NCI-H146 (cell line): Measurements from ENCODE around the gene SLC30A2.
A peak's percentile ranks its signal among the peaks of the same experiment; 100 is the strongest.

Source experiments
- DNase-seq: peaks from one replicate; lab custom pipeline; 2025; lab: John Stamatoyannopoulos, UW

Gene SLC30A2

GRCh38 chr1:26021647-26022403 is 24.1 kb downstream of the SLC30A2 start, which contains the start of gene EXTL1:
TSS of gene EXTL1 (plus strand) at chr1:26021775. CDS start at chr1:26022647, 872 bp downstream.
- no peak for DNase-seq

- DNase-seq: no peak
These were observed 24.8 kb downstream of the SLC30A2 start for GRCh38 chr1:26020941-26021646.

DNA sequence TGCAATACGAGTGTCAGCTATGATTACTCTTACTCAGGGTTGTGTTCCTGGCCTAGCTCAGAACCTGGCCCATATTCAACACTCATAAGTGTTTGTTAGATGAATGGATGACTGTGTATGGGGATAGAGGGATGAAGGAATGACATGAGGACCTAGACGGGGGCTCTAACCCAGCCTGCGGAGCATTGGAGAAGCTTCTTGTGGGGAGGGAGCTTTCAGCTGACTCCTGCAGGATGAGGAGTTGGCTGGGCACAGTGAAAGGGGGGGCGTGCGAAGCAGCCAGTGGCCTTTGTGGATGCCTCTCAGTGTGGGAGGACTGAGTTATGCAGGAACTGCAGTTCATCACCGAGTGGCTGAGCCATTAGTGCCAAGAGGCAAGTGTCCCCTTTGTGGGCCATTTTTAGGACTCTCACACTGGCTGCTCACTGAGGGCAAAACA is 25.6 kb downstream of the SLC30A2 start:
- DNase-seq: no peak

DNA sequence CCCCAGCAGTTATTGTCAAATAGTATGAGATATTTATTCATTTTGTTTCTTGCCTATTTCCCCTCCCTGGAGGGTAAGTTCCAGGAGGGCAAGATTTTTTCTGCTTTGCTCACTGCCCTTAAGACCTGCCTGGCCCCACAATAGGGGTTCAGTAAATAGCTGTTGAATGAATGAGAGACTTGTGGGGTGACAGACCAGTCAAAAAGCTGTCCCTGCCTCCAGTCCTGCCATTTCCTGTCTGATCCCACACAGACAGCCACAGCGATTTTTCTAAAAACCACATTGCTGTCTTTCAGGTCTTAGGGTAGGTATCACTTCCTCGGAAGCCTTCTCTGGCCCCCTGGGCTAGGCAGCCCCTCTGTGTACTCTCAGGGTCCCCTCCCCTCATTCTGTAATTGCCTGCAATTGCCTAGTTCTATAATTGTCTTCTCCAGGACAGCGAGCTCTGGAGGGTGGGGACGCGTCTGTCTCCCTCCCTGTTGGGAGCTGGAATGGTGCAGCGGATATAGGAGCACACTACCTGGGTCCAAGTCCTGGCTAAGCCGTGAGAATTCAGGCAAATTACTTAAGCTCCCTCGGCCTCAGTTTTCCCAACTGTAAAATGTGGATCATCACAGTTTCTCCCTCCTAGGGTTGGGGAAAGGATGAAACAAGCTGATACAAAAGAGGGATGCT is 26.1 kb downstream of the SLC30A2 start:
- no peak for DNase-seq

DNA sequence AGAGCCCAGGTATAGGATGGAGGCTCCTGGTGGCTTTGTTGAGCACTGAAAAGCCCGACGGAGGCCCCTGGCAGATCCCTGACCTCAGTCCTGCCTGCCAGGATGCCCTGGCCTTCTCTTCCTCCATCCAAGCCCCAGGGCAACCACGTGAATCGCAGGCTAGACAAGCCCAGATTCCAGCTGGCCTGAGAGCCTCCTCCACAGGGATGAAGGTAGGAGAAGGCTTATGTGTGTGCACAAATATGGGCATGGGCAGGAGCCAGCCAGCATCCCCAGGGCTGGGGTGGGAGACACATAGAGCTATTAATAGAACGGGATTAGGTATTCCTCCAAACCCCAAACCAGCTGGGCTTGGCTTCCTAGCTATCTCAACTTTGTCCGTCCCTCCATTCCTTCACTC is 28.3 kb downstream of the SLC30A2 start:
- no peak for DNase-seq

- DNase-seq: no peak
These were observed 28.9 kb downstream of the SLC30A2 start for GRCh38 chr1:26016953-26017545.

DNA sequence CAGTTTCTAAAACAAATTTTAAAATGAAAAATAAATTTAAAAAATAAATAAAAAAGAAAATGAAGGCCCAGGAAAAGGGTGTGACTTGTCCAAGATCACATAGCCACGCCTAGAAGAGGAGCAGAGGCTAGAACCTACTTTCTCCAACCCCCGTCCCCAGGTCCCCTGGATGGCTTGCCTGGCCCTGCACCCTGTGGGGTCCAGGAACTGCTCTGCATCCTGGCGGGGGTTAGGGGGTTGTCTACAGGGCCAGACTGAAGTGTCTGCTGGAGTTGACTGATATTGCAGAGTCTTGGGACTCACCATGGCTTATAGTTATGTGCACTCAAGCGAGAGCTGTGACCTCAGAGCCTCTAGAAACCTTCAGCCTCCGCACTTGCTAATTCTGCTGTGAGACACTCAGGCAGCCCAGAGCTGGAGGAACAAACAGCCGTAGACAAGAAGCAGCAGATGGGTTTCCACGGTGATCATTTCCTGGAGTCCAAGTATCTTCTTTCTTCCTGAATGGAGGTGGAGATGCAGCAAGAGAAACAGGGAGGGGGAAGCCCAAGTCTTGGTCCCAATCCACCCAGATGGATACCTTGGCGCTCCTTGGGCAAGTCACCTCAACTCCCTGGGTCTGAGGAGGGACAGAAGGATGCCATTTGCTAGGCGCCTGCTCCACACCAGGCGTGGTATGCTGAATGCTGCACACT is 29.5 kb downstream of the SLC30A2 start:
- no peak for DNase-seq

DNA sequence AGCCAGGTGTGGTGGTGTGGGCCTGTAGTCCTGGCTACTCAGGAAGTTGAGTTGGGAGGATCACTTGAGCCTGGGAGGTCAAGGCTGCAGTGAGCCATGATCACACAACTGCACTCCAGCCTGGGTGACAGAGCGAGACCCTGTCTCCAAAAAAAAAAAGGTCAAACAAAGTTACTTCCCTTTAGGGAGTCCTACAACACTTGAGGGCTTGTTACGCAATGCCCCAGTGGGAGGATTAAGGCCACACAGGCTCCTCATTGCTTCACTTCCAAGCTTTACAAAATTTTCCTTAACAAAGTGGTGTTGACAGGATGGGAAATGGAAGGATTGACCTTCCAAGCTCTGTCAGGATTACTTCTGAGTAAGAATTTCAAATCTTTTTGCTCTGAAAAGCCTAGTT is 30.6 kb downstream of the SLC30A2 start:
- DNase-seq: no peak

DNA sequence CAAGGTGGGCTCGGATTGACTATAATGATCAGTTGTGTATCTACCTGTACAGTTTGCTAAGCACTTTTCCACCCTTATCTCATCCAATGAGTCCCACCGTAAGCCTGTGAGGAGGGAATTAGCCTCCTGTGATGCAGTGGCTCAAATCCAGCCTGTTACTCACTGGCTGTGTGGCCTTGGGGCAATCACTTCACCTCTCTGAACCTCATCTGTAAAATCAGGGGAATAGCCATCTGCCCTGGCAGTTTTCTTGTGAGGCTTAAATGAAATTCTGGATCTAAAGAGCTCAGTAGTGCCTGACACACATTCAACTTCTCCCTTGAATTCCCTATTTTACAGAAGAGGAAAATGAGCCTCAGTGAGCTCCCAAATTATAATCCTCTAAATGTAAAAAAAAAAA is 31.7 kb downstream of the SLC30A2 start:
- DNase-seq: no peak

- no peak for DNase-seq
These were observed 33.1 kb downstream of the SLC30A2 start for GRCh38 chr1:26012864-26013263.

- no peak for DNase-seq
These were observed 35.1 kb downstream of the SLC30A2 start for GRCh38 chr1:26010825-26011224.

- peak; percentile 45 for DNase-seq
These were observed 36.0 kb downstream of the SLC30A2 start for GRCh38 chr1:26009796-26010447.

DNA sequence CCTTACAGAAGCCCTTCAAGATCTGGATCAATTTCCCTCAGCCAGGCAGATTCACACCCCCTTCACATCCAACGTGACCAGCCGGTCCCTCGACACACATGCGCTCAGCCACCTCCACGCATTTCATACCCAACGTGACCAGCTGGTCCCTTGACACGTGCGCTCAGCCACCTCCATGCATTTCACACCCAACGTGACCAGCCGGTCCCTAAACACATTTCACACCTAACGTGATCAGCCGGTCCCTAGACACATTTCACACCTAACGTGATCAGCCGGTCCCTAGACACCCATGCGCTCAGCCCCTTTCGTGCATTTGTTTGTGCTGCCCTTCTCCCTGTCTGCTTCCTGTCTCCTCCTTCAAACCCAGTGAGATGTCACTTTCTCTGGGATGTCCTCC is 39.2 kb downstream of the SLC30A2 start:
- no peak for DNase-seq

GRCh38 chr1:26005434-26006105 is 40.3 kb downstream of the SLC30A2 start:
- DNase-seq: no peak

DNA sequence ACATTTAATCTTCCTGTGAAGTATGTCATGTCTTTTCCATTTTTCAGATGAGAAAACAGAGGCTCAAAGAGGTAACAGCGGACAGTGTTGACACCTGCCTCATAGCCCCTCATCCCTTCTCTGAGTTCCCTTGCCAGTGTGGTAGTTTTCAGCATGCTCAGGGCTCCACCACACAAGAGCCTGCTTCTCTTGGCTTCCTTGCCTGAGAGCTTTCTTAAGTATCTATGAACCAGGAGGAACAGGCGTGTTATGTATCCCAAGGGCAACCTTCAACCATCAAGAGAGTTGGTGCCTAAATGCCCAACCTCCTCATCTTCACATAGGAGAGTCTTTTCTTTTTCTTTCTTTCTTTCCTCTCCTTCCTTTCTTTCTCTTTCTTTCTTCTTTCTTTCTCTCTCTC is 42.2 kb downstream of the SLC30A2 start:
- DNase-seq: no peak

DNA sequence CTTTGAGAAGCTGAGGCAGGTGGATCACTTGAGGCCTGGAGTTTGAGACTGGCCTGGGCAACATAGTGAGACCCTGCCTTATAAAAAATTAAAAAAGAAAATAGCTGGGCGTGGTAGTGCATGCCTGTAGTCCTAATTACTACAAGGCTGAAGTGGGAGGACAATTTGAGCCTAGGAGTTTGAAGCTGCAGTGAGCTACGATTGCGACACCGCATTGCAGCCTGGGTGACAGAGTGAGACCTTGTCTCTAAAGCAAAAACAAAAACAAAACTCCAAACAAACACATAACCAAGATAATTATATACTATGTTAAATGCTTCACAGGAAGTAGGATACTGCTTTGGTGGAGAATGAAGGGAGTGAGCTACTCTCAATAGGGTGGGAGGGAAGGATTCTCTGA is 42.7 kb downstream of the SLC30A2 start:
- DNase-seq: no peak

DNA sequence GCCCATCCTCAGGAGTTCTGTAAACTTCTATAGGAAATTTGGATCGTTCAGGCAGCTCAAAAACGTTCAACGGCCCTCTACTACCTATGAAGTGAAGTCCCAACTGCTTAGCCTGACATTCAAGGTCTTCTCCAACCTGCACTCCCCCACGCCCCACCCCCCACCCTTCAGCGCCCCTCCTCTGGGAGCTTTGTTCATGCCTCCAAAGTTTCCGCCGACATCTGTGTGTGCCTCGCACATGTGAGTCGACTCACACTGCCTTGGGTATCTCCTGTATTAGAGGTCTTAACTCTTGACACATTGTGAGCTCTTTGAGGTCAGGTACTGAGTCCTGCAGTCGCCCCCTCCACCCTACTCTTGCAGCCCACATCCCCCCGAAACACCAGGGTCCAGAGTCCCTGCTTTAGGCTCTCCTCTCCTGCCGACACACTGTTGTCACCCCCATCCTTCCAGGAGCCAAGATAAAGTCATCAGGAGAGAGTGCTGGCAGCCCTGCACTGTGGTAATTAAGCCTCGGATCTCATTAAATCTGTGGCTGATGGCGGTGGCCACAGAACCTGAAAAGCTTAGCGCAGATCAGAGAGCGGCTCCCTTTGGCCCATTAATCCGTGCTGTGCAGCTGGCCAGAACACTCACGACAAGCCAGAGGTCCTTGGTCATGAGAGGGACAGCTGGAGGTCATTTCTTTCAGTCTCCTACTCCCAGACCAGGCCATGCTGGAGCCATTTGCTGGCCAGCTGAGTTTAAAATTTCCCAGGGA is 46.7 kb downstream of the SLC30A2 start:
- DNase-seq: no peak

- peak; percentile 96 for DNase-seq
These were observed 47.8 kb downstream of the SLC30A2 start, which contains the start of gene PAFAH2 for GRCh38 chr1:25997828-25998761. TSS of gene PAFAH2 (minus strand) at chr1:25998063. CDS start at chr1:25990816, 7,247 bp downstream.
